NCI-H1105 treated with DMSO at 0.1 percent for 48 hours (cell line): Measurements from ENCODE around the gene MTAP.
A peak's percentile ranks its signal among the peaks of the same experiment; 100 is the strongest.

Experiments
- DNase-seq: peaks from one replicate; lab custom pipeline; 2025; lab: John Stamatoyannopoulos, UW

The MTAP gene

DNA sequence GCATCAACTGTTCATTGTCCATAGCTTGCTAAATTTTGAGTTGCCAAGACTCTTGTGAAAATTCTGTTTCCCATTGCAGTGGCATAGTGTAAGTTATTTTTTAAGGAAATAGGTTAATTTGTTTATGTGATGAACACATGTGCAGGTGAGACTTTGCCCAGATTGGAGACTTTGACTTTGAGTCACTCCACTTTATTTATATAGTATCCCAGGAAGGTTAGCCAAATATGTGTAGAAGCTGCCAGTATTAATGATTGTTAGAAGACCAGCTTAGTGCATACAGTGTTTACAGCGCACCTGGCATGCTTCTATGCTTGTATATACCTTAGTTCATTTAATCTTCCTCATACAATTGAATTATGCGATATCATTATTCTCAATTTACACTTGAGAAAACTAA lies 51.0 kb downstream of the MTAP start:
- DNase-seq: no peak

DNA sequence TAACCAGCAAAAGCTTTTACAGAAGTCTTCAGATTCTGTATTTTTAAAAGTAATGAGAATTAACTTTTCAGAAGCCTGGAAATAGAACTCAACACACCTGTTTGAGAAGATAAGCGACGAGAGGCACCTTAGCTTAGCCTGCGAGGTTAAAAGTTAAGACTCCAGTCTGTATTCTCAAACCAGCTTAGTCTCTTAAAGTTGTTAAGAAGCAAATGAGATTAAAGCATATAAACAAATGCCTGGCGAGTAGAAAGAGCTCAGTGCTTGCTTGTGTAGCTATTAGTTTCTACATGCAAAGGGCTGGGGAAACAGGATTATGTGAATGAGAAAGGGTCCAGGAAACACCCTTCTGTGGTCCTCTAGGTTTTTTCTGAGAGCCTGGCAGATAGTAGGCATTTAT lies 51.7 kb downstream of the MTAP start:
- no peak for DNase-seq

DNA sequence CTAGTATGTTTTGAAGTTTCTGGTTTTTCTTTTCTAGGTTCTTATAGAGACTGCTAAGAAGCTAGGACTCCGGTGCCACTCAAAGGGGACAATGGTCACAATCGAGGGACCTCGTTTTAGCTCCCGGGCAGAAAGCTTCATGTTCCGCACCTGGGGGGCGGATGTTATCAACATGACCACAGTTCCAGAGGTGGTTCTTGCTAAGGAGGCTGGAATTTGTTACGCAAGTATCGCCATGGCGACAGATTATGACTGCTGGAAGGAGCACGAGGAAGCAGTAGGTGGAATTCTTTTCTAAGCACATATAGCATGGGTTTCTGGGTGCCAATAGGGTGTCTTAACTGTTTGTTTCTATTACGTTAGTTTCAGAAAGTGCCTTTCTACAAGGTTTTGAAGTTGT lies 52.2 kb downstream of the MTAP start:
- no peak for DNase-seq

DNA sequence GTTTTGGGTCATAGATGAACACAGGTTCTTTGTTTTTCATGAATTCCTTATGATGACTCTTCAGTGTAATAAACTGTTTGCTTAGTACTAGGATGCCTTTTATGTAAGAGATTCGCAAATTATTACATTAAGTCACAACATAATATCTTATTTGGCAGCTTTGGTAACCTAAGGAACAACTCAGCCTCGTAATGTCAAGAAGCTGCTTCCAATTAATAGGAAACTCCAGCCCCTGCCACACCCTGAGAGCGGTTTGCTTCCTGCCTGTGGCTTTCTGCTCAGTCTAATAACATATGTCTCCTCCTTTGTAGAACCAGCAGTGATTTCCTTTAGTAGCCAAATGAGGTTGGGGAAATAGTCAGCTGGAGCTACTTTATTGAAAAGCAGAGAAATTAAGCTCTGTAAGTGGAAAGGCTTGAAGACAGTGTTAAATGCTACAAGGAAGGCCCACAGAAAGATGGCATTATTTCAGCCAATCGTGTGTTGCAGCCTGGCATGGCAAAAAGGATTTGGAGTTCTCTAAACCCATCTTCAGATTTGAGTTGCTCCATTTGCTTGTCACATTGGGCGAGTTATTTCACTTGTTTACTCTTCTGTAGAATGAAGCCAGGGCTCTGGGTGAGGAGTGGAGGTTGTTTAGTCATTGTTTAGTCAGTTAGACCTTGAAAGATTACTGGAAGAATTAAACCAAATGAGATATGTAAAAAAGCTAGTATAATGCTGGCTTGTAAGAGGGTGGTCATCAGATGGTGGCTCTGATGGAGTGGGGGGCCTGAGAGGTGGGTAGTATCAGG lies 54.1 kb downstream of the MTAP start:
- no peak for DNase-seq

DNA sequence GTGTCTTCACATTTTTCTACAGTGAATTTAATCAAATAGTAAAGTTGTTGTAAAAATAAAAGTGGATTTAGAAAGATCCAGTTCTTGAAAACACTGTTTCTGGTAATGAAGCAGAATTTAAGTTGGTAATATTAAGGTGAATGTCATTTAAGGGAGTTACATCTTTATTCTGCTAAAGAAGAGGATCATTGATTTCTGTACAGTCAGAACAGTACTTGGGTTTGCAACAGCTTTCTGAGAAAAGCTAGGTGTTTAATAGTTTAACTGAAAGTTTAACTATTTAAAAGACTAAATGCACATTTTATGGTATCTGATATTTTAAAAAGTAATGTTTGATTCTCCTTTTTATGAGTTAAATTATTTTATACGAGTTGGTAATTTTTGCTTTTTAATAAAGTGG lies 60.4 kb downstream of the MTAP start:
- DNase-seq: no peak

DNA sequence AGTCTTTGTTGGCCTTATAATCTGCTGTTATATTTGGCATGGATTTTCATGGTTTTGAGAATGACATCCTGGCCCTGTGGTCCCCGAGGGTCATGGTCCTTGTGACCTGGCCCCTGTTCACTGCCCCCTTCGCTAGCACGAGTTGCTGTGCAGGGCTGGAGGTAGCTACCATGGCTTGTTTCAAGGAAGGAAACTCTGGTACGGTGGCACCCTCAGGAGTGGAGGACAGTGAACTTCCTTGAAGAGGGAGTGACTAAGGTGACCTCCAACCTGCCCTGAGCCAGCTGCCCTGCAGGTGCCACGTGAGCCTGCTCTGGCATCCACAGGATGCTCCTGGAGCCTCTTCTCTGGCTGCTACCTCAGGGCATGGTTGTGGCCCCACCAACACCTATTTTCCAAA lies 62.1 kb downstream of the MTAP start:
- no peak for DNase-seq

DNA sequence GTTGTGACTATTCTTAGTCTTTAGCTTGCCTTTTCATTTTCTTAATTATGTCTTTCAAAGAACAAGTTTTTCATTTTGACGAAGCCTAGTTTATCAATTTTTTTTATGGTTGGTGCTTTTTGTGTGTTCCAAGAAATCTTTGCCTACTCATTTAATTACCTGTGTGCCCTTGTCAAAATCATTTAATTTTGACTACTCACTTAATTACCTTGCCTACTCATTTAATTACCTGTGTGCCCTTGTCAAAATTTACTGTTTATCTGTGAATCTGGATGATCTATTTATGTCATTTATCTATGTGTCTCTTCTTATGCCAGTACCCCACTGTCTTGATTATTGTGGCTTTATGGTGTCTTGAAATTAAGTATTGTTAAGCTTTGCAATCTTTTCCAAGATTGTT lies 63.9 kb downstream of the MTAP start:
- no peak for DNase-seq

DNA sequence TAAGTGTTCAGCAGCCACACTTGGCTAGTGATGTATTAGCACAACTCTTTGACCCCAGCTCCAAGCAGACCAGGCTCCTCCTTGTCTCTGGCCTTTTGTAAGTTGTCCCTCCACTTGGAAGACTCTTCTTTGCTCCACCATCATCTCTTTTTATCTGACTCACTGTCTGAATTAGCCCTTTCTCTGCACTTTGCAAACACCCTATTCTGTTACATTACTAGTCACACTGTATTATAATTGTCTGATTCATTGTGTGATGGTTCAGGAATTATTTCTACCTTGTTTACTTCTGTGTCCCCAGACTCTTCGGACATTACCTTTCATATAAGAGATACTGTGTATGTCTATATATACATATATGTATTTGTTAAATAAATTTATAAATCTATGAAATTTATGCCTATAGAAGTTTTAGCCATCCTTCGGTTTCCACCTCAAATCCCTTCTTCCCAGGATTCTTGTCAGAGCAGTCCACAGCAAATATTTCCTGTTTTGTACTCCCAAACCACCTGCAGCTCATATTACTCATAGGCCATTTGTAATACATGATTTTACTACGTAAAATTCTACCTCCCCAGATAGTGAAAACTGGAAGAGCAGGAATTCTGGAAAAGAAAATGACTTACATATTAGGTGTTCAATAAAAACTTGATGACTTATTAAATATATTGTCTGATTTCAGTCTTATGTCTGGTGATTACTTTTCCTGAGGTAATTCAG lies 69.0 kb downstream of the MTAP start:
- no peak for DNase-seq

DNA sequence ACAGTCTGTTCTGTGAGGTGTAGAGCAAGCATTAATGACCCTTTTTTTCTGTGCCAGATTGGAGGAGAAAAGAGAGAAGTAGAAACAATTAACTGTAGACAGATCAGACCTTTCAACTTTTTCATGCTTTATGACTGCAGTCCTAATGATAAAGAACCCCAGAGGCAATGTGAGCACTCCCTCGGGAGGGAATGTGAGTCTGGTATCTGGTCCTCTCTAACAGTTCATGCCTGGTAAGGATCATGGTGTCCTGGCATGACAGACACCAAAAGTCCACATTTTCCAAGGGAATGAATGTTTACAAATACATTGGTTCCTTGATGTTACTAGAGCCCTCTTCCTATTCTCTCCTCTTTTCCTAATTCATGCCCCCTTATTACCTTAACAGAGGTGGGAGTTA lies 70.3 kb downstream of the MTAP start:
- DNase-seq: no peak

DNA sequence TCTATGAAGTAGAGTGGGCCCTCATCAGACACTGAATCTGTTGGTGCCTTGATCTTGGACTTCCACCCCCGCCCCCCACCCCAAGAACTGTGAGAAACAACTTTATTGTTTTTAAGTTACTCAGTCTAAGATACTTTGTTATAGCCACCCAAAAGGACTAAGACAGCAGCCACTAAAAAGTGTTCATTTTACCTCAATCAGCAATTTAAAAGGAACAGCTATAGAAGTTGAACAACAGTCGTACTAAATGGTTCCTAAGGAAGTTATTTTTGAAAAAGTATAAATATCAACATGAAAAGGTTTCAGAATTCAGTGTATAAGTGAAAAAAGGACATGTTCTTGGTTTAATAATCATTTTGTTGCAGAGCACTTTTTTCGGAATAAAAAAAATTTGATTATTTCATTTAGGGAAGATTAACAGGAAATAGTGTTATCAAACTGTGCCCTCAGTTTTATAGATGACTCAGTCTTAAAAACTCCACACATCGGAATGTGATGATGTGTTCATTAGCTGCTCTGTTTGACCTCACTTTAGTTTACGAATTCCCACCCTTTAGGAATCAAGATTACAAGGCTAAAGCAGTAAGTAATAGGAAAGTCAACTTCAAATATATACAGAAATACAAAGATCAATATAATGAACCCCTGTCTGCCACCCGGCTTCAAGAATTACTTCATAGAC lies 71.2 kb downstream of the MTAP start:
- no peak for DNase-seq

DNA sequence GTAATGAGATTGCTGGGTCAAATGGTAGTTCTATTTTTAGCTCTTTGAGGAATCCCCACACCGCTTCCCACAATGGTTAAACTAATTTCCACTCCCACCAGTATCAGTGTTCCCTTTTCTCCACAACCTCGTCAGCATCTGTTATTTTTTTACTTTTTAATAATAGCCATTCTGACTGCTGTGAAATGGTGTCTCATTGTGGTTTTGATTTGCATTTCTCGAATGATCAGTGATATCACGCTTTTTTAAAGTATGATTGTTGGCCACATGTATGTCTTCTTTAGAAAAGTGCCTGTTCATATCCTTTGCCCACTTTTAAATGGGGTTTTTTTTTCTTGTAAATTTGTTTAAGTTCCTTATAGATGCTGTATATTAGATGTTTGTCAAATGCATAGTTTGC lies 73.5 kb downstream of the MTAP start:
- DNase-seq: no peak

DNA sequence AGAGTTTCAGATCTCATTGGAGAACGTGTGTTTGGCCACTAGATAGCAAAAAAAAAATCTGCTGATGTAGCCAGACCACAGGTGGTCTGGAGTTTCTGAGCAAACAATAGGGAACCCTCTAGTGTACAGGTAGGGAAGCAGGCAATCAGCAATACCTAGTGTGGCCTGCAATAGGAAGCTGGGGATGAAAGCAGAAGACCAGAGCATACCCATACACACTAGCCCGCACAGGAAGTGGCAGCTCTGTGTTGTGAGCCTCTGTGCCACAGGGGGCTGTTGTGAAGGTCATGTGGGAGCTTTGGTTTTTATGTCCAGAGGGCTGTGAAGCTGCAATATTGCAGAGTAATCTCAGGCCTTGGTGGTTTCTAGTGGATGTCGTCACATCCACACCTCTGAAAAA lies 81.2 kb downstream of the MTAP start:
- no peak for DNase-seq

DNA sequence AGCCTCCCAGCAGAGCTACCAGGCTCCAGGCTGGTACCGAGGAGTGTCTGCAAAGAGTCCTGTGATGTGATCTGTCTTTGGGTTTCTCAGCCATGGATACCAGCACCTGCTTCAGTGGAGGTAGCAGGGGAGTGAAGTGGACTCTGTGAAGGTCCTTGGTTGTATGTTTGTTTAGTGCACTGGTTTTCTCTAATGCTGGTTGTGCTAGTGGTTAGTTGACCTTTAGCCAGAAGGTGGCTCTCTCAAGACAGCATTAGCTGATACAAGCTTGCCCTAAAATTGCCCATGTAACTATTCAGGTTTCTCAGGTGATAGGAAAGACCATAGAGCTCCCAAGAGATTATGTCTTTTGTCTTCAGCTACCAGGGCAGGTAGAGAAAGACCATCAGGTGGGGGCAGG lies 87.2 kb downstream of the MTAP start:
- no peak for DNase-seq

DNA sequence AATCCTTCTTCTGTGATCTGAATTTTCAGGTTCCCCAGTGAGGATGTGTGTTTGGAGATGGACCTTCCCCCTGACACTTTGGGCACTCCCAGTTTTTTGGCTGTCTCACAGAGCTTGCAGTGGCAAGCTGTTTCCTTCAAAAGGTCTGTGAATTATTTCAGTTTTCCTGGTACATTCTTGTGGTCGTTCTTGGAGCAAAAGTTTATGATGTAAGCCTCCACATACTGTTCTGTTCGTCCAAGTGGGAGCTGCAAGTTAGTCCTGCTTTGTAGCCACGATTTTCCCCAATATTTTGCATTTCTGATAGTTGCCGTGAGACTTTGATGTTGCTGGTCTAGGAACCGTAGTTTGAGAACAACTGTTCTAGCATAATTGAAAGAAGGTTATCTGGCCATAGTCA lies 88.3 kb downstream of the MTAP start:
- DNase-seq: no peak

DNA sequence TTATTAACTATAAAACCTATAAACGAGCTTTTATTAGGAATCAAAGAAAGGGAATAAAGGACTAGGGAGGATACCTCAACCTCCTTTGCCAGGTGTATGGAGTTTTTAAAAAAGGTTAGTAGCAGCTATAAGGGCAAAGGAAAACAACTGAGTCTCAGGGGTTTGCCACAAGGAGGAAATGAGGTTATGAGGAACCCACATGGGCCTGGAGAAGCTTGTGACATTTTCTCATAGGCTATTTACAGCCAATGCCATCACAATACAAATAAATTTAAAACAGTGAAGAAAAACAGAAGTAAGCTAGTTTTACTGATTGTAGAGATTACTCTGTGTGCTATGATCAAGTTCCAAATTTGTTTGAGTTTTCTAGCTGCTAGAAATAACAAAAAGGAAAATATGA lies 99.1 kb downstream of the MTAP start:
- no peak for DNase-seq

DNA sequence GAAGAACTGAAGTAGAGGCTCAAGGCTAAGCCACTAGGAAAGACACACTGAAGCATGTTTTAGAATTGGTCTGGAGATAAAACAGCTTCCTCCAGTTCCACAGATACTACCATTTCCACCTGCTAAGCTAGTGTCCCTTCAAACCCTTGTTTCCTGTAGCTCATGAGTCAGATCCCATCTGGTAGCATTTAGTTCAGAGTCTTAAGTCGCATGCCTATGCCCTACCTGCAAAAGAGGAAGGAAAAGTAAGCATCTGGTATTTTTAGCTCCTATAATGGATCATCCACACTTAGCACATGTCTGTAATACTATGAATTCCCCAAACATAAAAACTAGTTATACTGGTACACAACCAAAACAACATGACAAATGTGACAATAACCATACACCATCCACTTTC lies 99.7 kb downstream of the MTAP start:
- no peak for DNase-seq

DNA sequence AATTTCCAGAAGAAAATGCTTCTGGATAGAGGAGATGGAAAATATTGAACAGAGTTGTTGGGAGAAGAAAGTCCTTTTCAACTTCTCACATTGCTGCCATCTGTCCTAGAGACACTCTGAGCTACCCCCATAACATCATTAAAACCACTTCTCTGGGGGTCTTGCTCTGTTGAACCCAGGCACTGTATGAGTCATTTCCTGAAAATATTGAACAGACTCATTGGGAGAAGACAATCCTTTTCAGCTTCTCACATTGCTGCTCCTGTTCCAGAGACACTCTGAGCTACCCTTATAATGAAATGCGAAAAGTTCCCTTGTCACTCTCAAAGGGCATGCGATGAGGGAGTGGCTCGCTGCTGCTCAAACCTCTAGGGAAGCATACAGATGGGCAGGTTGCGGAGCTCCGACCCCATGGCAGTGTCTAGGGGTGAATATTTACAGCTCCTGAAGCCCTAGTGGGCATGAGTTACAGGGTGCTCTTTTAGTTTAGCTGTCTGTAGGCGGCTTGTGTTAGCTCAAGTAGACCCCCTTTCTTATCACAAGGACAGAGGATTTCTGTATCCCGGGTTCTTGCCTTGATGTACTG lies 101.0 kb downstream of the MTAP start:
- DNase-seq: no peak

DNA sequence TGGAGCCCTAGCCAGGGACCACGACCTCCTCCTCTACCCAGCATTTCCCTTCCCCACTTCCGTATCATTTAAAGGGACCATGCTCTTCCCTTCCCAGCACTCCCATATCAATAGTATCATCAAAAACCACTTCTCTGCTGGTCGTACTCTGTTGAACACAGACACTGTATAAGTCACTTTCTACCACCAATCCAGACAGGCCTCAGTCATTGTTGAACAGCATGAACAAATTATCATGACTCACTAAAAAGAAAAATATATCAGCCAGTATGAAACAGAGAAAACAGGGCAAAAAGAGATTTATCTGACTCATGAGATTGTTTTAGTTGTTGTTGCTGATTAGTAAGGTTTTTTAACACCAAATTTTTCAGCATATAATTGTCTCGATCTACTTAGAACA lies 101.9 kb downstream of the MTAP start:
- DNase-seq: no peak

DNA sequence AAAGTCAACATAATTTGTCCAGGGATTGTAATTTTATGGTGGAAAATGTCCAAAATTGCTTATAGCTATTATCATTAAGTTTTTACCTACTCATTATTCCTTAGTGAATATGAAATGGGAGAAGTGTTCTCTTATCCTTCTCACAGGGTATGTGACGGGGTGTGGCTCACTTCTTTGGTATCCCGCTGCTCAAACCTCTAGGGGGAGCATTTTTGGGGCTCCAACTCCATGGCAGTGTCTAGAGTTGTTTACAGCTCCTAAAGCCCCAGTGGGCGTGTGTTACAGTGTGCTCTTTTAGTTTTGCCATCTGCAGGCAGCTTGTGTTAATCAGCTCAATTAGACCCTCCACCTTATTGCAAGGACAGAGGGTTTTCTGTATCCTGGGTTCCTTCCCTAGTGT lies 102.3 kb downstream of the MTAP start:
- DNase-seq: no peak

DNA sequence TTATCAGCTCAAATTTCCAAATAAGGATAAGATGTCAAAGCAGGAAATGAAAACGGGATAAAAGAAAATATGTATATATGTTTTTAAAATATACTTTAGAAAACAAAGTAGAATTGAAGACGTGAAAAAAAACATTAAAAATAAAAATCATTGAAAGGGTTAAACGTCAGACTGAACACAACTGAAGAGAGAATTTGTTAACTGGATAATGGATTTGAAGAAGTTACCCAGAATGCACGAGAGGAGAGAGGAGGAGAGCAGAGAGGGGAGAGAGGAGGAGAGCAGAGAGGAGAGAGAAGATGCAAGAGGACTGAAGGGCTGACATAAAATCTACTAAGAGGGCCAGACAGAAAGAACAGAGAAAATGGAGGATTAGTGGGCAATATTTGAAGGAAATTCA lies 103.8 kb downstream of the MTAP start:
- DNase-seq: no peak

DNA sequence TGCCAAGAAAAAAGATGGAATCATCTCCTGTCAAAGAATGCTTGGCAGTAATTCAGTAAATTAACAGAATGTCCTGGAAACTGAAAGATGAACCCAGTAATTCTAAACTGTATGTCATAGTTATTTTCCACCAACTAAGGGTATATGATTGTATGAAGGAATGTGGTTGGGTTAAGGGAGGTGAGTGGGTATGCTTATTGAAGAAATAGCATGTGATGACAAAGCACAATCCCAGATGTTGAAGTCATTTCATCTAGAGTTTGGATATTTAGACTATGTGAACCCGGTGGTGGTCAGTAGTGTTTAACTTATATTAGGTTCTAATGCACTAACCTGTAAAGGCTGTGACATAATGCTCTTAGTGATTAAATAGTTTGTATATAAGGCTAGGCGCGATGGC lies 104.4 kb downstream of the MTAP start:
- no peak for DNase-seq

DNA sequence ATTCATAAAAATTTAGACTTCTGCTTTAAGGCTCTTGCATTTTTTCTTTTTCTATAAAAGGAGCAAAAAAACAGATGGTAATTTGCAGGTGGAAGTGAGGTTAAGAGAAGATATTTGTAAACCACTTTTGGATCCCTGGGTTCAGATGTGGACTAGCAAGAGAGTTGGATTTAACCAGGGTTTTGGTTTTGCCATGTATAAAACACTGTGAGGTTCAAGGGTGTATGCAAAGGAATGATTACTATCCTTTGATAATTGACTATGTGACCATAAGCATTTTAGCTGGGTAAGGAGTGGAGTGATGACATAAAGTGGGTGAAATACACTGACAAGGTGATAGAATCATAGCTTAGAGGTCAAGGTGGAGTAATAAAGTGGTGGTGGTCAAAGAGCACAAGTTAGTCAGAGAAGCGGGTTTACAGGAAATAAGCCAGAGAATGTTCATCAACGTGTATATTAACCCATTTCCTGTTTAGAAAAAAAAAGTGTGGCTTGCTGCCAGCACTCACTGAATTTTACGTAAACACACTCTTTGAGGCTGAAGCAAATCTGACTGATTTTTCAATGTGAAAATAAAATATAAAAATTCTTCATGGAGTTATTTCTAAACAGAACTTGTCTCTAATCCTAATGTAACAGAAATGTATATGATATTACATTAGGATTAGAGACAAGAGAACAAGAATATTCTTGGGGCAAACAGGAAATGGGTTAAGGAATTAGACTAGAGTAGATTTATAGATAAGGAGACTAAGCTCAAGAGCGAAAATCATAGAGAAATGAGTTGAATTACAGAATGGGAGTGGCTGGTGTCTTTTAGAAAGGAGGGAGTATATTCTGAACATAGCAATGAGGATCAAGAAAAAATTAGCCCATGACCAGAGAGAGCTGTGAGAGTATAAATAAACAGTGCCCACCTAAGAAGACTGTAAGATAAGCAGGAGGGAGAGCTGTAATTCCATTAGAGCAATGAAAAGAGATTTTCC lies 117.2 kb downstream of the MTAP start:
- DNase-seq: peak; percentile 3
